Inferior parietal cortex (tissue), 1 donor: ENCODE results near the gene CLSTN1.
"Not testable (repeated sequence)": the region's sequence is repeated elsewhere in the genome, so short reads cannot be mapped to it uniquely, and the experiment has no call there.

ENCODE experiments used
- DNase-seq: peaks from one replicate; pipeline ENCODE4 v3.0.0-alpha.2; 2016; ENCODE audit errors: extremely low spot score

The CLSTN1 gene

GRCh38 chr1:9715536-9716226 is 108.1 kb downstream of the CLSTN1 start:
- DNase-seq: no peak

DNA sequence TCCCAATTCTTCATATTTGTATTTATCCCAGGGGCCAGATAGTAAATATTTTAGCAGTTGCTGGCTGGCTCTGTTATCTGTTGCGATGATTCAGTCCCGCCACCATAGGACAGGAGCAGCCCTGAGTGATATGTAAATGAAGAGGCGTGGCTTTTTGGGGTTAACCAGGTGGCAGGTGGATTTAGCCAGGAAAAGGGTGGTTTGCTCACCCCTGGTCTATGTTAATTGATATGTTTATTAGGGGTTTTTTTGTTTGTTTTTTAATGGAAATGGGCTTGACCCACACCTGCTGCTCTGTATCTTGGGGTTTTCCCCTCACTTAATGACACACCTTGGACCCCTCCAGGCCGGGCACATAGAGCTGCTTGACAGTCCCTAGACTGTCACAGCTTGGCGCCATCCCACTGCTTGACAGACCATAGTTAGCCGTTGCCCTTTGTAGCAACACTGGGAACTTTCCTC is 109.5 kb downstream of the CLSTN1 start:
- no peak for DNase-seq

DNA sequence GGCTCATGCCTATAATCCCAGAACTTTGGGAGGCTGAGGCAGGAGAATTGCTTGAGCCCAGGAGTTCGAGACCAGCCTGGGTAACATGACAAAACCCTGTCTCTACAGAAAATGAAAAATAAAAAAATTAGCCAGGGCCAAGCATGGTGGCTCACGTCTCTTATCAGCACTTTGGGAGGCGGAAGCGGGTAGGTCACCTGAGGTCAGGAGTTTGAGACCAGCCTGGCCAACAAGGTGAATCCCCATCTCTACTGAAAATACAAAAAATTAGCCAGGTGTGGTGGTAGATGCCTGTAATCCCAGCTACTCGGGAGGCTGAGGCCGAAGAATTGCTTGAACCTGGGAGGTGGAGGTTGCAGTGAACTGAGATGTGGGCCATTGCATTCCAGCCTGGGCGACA is 111.0 kb downstream of the CLSTN1 start:
- not testable (repeated sequence) for DNase-seq

GRCh38 chr1:9711466-9712020 is 112.2 kb downstream of the CLSTN1 start:
- DNase-seq: no peak

DNA sequence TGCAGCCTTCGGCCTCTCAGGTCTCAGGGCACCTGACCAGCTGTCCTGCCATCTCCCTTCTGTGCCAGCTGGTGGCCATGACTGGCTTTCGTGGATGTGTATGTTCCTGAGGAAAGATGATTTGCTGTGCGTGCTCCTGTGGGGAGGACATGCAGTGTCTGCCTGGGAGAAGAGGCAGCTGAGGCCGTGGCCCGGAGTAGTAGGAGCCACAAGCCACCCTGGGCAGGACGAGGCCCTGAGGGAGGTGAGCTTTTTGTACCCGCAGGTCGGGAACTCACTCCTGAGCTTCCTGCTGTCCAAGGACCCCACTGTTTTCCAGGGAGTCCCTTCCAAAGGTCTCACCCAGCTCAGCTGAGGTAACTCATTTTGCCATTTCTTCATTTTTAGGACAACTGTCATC is 113.7 kb downstream of the CLSTN1 start:
- DNase-seq: no peak

DNA sequence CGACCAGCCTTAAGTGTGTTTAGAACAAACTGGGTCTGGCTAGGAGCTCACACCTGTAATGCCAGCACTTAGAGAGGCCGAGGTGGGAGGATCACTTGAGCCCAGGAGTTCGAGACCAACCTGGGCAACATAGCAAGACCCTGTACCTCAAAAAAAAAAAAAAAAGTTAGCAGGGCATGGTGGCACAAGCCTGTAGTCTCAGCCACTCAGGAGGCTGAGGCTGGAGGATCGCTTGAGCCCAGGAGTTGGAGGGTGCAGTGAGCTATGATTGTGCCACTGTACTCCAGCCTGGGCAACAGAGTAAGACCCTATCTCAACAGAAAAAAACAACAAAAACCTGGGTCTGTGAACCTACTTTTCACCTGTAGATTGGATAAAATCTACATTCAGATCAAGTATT is 117.6 kb downstream of the CLSTN1 start:
- no peak for DNase-seq

DNA sequence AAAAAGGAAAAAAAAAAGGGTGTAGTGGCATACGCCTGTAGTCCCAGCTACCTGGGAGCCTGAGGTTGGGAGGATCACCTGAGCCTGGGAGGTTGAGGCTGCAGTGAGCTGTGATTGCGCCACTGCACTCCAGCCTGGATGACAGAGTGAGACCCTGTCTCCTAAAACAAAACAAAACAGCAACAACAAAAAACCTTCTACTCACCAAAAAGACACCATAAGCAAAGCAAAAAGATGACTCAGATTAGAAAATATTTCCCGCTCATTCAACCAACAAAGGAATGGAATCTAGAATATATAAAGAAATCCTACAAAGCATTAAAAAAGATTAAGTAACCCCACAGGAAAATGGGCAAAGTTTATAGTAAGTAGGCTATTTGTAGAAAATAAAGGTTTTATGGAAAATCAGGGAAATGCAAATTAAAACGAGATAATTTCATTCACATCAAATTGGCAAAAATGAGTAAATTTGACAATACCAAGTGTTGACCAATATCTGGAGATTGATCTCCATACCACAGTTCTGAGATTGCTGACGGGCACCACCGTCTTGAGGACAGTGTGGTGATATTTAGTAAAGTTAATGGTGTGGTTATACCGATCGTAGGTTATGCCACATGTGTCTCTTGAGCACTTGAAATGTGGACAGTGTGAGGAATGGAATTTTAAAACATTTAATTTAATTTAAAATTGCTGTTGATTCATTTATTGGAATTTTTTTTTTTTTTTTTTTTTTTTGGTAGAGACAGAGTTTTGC is 118.2 kb downstream of the CLSTN1 start:
- no peak for DNase-seq

DNA sequence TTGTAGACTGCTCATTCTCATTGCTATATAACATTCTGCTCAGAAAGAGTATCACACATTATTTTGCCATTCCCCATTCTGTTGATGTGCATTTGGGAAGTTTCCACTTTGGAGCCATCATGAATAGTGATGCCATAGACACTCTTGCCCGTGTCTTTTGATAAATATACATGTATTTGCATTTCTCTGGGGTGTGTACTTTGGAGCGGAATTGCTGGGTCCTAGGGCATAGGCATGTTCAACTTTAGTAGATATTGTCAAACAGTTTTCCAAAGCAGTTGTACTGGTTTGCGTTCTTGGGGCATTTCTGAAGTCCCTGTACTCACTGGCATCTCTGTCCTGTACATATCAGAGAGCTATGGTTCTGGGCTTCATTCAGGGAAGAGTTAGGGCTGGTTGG is 120.1 kb downstream of the CLSTN1 start:
- no peak for DNase-seq

DNA sequence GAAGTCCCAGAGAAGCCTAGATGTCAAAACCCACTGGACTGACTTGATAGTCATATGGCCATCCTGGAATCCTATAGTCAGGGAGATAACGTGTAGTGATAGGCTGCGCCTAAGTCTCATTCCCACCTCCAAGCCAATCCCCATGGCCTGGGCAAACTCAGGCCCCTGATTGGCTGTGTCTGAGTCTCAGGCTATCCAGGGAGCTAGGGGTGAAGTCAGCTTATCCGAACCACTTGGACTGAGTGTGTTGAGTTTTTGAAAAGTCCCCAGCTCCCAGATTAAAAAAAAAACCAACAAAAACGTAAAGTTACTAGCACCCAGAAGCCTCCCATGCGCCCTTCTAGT is 120.6 kb downstream of the CLSTN1 start:
- DNase-seq: no peak

DNA sequence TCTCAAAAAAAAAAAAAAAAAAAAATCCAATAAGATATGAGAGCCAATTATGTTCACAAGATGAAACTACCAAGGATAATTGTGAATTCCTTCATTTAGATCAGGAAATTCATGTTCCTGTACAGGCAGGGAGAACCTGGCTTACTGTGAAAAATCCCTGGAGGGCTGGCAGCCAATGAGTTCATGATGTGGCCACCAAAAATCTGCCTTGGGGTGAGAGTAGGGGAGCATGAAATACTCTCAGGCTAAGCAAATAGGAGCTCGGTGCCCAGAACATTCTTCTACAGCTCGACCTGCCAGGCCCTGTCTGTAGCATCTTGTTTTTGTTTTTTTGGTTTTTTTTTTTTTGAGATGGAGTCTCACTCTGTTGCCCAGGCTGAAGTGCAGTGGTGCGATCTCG is 122.1 kb downstream of the CLSTN1 start:
- DNase-seq: no peak

DNA sequence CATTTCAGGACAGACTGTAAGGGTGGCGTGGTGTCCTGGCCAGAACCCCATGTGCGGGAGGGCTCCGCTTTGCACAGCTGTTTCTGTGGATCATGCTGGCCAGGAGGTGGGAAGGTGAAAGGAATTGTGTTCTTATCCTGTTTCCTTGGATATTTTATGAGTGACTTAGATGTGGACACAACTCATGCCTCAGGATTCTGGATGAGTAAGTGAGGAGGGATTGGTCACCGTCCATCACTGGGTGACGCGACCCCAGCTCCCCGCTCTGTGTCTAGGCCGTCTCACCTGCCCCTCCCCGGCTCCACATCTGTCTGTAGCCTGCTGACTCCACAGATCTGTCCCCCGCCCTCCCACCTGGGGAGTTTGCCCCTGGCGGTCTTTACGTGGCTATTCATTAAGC is 123.4 kb downstream of the CLSTN1 start:
- no peak for DNase-seq

- DNase-seq: no peak
These were observed 124.4 kb downstream of the CLSTN1 start for GRCh38 chr1:9699361-9699760.

GRCh38 chr1:9696793-9697192 is 127.0 kb downstream of the CLSTN1 start:
- DNase-seq: no peak

DNA sequence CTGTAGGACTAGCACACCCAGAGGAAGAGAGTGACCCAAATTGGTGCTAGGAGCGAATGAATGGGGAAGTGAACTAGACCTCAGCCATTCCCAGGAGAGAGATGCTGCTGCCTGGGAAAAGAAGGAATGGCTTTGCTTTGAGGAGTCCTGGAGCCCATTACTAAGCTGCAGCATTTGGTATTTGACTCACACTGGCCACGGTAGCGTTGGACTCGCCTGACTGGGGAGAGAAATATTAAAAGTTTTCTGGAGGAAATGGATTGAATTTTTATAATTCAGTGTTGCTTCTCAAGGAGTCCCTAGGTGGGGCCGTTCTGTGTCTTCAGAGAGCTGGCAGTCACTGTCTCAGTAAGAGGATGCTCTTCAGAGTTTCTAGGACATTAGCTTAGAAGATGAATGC is 132.1 kb downstream of the CLSTN1 start:
- DNase-seq: no peak

GRCh38 chr1:9691108-9691445 is 132.7 kb downstream of the CLSTN1 start:
- no peak for DNase-seq

DNA sequence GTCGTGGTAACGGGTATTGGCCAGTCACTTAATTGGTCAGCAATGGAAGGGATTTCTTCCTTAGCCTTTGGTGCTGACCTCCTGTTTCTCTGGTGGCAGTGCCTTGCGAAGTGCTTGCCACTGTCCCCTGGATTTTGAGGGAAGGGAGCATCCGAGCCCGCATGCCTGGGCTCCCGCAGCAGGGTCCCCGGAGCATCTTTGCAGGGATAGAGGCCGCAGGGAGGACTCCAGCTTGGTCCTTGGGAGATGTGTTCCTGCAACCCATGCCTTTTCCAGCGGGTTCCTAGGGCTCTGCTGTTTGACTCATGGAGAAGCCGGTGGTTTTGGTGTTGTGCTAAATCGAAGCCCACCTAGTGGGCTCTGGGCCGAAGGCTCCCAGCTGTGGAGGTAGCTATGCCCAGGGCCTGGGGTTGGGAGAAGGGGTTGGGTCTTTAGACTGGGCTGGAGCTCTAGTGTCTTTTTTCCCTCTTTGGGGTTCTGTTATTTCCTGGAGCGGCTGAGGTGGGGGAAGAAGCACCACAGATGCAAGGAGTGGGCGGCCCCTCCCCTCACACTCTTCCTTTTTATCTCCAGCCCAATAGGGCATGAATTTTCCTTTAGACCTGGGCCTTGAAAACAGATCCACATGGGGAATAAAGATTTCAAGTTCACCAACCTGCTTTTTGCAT is 133.2 kb downstream of the CLSTN1 start:
- no peak for DNase-seq

GRCh38 chr1:9689971-9690381 is 133.8 kb downstream of the CLSTN1 start:
- no peak for DNase-seq

- peak; percentile 29 for DNase-seq
These were observed 134.6 kb downstream of the CLSTN1 start for GRCh38 chr1:9689011-9689706.

- no peak for DNase-seq
These were observed 135.2 kb downstream of the CLSTN1 start for GRCh38 chr1:9688599-9688998.

DNA sequence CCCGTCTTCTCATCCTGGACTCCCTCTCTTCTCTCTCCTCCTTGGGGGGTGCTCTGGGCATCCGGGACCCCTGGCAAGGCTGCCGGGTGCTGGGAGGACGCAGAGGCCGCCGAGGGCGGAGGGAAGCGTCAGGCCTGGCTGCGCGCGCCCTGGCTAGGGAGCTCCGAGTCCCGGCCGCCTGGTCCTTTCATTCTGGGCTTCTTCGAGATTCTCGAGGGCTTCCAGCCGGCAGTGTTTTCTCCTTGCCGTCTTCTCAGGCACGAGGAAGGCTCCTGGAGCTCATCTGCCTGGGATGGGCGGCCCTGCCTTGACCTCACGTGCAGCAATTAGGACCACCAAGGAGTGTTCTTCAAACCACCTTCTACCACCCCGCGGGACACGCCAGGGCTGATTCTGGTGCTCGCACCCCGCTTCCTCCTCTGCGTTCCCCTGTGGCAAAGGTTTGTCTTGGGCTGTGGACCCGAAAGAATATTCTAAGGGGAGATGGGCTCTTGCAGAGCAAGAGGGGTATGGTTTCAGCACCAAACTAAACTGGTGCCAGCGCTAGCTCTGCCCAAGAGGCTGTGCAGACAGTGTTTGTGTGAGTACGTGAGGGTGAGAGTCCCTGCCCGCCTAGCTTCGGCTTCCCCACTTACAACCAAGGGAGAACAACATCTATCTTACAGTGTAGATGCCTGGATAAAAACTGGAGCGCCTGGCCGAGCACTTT is 135.7 kb downstream of the CLSTN1 start:
- no peak for DNase-seq

- DNase-seq: no peak
These were observed 136.5 kb downstream of the CLSTN1 start for GRCh38 chr1:9687120-9687873.
